ENCODE results near the gene JAM2.

DNA sequence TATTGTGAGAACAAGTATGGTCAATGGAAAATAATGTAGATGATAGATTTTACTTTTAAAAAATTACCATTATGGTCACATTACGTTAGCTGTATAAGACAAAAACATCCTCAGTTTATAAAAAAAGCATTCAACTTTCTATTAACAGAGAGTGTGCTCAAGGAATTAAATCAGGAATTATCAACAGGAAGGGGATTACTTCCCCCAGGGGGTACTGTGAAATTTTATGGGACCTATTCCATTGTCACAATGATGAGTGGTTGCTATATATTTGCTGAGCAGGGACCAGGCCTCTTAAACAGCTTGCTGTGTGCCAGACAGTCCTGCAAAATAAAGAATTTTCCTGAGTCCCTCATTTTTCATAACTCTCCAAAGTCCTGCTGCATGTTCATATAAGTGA is 21.2 kb downstream of the JAM2 start:
- TF ChIP-seq, protein P1, sequence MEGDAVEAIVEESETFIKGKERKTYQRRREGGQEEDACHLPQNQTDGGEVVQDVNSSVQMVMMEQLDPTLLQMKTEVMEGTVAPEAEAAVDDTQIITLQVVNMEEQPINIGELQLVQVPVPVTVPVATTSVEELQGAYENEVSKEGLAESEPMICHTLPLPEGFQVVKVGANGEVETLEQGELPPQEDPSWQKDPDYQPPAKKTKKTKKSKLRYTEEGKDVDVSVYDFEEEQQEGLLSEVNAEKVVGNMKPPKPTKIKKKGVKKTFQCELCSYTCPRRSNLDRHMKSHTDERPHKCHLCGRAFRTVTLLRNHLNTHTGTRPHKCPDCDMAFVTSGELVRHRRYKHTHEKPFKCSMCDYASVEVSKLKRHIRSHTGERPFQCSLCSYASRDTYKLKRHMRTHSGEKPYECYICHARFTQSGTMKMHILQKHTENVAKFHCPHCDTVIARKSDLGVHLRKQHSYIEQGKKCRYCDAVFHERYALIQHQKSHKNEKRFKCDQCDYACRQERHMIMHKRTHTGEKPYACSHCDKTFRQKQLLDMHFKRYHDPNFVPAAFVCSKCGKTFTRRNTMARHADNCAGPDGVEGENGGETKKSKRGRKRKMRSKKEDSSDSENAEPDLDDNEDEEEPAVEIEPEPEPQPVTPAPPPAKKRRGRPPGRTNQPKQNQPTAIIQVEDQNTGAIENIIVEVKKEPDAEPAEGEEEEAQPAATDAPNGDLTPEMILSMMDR (IDR thresholded peaks at IDR 0.05), result no peak
- no peak for TF ChIP-seq POLR2A (IDR thresholded peaks at IDR 0.05)
